ENCODE measurements around the gene WDR46.
"Not testable (repeated sequence)": the region's sequence is repeated elsewhere in the genome, so short reads cannot be mapped to it uniquely, and the experiment has no call there.

- not testable (repeated sequence) for TF ChIP-seq CTCF, POLR2A (IDR thresholded peaks at IDR 0.05)
Measured at GRCh38 chr6:33285214-33285613, 3.8 kb downstream of the WDR46 start.
